Measurements from ENCODE around the gene PTRH1.

The PTRH1 gene

GRCh38 chr9:127716412-127716811 lies 949 bp upstream of the PTRH1 start:
- DNase-seq, result no peak

GRCh38 chr9:127714951-127715469 lies 453 bp downstream of the PTRH1 start:
- DNase-seq, result no peak

- no peak for DNase-seq
Measured at GRCh38 chr9:127714020-127714750, 1.3 kb downstream of the PTRH1 start.

GRCh38 chr9:127712867-127713266 lies 2.6 kb downstream of the PTRH1 start:
- no peak for DNase-seq

- no peak for DNase-seq
Measured at GRCh38 chr9:127712371-127712770, 3.1 kb downstream of the PTRH1 start.

GRCh38 chr9:127711831-127712274 lies 3.6 kb downstream of the PTRH1 start:
- peak; percentile 76 for DNase-seq

- DNase-seq, result no peak
Measured at GRCh38 chr9:127711226-127711701, 4.2 kb downstream of the PTRH1 start.

GRCh38 chr9:127710204-127710783 lies 5.2 kb downstream of the PTRH1 start:
- no peak for DNase-seq

GRCh38 chr9:127708952-127709587 lies 6.4 kb downstream of the PTRH1 start:
- no peak for DNase-seq

- DNase-seq, result no peak
Measured at GRCh38 chr9:127707766-127708165, 7.7 kb downstream of the PTRH1 start.

- DNase-seq, result peak; percentile 29
Measured at GRCh38 chr9:127706836-127707241, 8.6 kb downstream of the PTRH1 start, which contains the start of gene CFAP157. Gene CFAP157, plus strand, starts transcription at chr9:127706988. Its CDS starts 44 bp downstream, at chr9:127707032.

GRCh38 chr9:127705577-127706379 lies 9.7 kb downstream of the PTRH1 start:
- no peak for DNase-seq

GRCh38 chr9:127703289-127703946 lies 12.0 kb downstream of the PTRH1 start:
- no peak for DNase-seq

- DNase-seq, result no peak
Measured at GRCh38 chr9:127700594-127701255, 14.7 kb downstream of the PTRH1 start.

- no peak for DNase-seq
Measured at GRCh38 chr9:127700140-127700539, 15.3 kb downstream of the PTRH1 start.

- DNase-seq, result peak; percentile 42
Measured at GRCh38 chr9:127698985-127699670, 16.3 kb downstream of the PTRH1 start.

- DNase-seq, result no peak
Measured at GRCh38 chr9:127698386-127698785, 17.1 kb downstream of the PTRH1 start.

- DNase-seq, result no peak
Measured at GRCh38 chr9:127697575-127697974, 17.9 kb downstream of the PTRH1 start.

- DNase-seq, result no peak
Measured at GRCh38 chr9:127694890-127695720, 20.4 kb downstream of the PTRH1 start.

- no peak for DNase-seq
Measured at GRCh38 chr9:127693697-127694096, 21.8 kb downstream of the PTRH1 start.
